GM12892 (cell line): ENCODE data around the gene TCF12.

Source experiments
- DNase-seq: peaks from one replicate; pipeline ENCODE4 v3.0.0; 2011; ENCODE audit not compliant: insufficient read length
- FAIRE-seq: peaks from 2 replicates; lab custom pipeline; 2011; peaks lifted over from hg19 to GRCh38; lab: Jason Lieb, UNC
- POLR2A ChIP-seq: IDR thresholded peaks from 2 replicates; pipeline ENCODE4 v1.6.1; 2011; ENCODE audit warnings: low read depth, low read length, control low read depth
- POLR2AphosphoS5 ChIP-seq: IDR thresholded peaks from 2 replicates; pipeline ENCODE4 v1.6.1; 2011; ENCODE audit warnings: low read depth, low read length, control low read depth
- TAF1 ChIP-seq: IDR thresholded peaks from 2 replicates; pipeline ENCODE4 v1.6.1; 2011; ENCODE audit warnings: low read depth, mild to moderate bottlenecking, control low read depth, low read length, borderline replicate concordance

TCF12 gene

GRCh38 chr15:57098896-57099295 lies 180.5 kb downstream of the TCF12 start:
- FAIRE-seq (no peak), DNase-seq (no peak)
- no peak for TF ChIP-seq TAF1
- TF ChIP-seq POLR2AphosphoS5: no peak
- TF ChIP-seq POLR2A: no peak

- FAIRE-seq (peak; percentile 91), DNase-seq (no peak)
- TF ChIP-seq TAF1 (no peak), POLR2AphosphoS5 (no peak), POLR2A (no peak)
Observed at GRCh38 chr15:57100136-57100539, 181.7 kb downstream of the TCF12 start.

- FAIRE-seq: no peak
- no peak for DNase-seq
- no peak for TF ChIP-seq POLR2A
- no peak for TF ChIP-seq TAF1
- TF ChIP-seq POLR2AphosphoS5: no peak
Observed at GRCh38 chr15:57102858-57103257, 184.4 kb downstream of the TCF12 start.

GRCh38 chr15:57108296-57108695 lies 189.9 kb downstream of the TCF12 start:
- no peak for DNase-seq
- FAIRE-seq: no peak
- no peak for TF ChIP-seq TAF1
- no peak for TF ChIP-seq POLR2AphosphoS5

GRCh38 chr15:57109005-57109404 lies 190.6 kb downstream of the TCF12 start:
- TF ChIP-seq TAF1: no peak
- no peak for TF ChIP-seq POLR2AphosphoS5
- TF ChIP-seq POLR2A: no peak
- peak; percentile 50 for FAIRE-seq
- no peak for DNase-seq

GRCh38 chr15:57111002-57111401 lies 192.6 kb downstream of the TCF12 start:
- FAIRE-seq (no peak), DNase-seq (no peak)
- TF ChIP-seq POLR2AphosphoS5 (no peak), TAF1 (no peak), POLR2A (no peak)

GRCh38 chr15:57112178-57112577 lies 193.7 kb downstream of the TCF12 start:
- TF ChIP-seq TAF1 (no peak), POLR2A (no peak), POLR2AphosphoS5 (no peak)
- DNase-seq (no peak), FAIRE-seq (no peak)

- FAIRE-seq (no peak), DNase-seq (no peak)
- TF ChIP-seq TAF1: no peak
- TF ChIP-seq POLR2A: no peak
Observed at GRCh38 chr15:57114070-57114469, 195.6 kb downstream of the TCF12 start.

GRCh38 chr15:57118013-57118799 lies 199.8 kb downstream of the TCF12 start:
- FAIRE-seq (peak; percentile 27), DNase-seq (no peak)
- no peak for TF ChIP-seq TAF1
- no peak for TF ChIP-seq POLR2AphosphoS5
- TF ChIP-seq POLR2A: no peak

- TF ChIP-seq TAF1 (no peak), POLR2AphosphoS5 (no peak), POLR2A (no peak)
- DNase-seq: no peak
- FAIRE-seq: no peak
Observed at GRCh38 chr15:57122080-57122840, 203.8 kb downstream of the TCF12 start.

GRCh38 chr15:57124036-57124435 lies 205.6 kb downstream of the TCF12 start:
- TF ChIP-seq POLR2A (no peak), POLR2AphosphoS5 (no peak), TAF1 (no peak)
- DNase-seq (no peak), FAIRE-seq (no peak)
